Measurements from ENCODE around the gene HIF1A.
"Not testable (repeated sequence)": the region's sequence is repeated elsewhere in the genome, so short reads cannot be mapped to it uniquely, and the experiment has no call there.

The HIF1A gene

DNA sequence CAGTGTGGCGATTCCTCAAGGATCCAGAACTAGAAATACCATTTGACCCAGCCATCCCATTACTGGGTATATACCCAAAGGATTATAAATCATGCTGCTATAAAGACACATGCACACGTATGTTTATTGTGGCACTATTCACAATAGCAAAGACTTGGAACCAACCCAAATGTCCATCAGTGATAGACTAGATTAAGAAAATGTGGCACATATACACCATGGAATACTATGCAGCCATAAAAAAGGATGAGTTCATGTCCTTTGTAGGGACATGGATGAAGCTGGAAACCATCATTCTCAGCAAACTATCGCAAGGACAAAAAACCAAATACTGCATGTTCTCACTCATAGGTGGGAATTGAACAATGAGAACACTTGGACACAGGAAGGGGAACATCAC lies 37.2 kb upstream of the HIF1A start:
- not testable (repeated sequence) for H3K9me3 ChIP-seq (ENCODE audit: low read length); H3K36me3 ChIP-seq (ENCODE audit: insufficient read depth, low read length); H3K27me3 ChIP-seq (ENCODE audit: control insufficient read depth in 1 of 2, insufficient read depth in 2 of 2, low read length in 2 of 2); H3K27ac ChIP-seq (ENCODE audit: low read depth, low read length); H3K4me3 ChIP-seq (ENCODE audit: low read depth in 1 of 2, low read length in 2 of 2); H3K9ac ChIP-seq (ENCODE audit: low read length)
- peaks cover 11% of the 10 kb centered on the region for H3K4me1 ChIP-seq (ENCODE audit: insufficient read depth, low read length)

DNA sequence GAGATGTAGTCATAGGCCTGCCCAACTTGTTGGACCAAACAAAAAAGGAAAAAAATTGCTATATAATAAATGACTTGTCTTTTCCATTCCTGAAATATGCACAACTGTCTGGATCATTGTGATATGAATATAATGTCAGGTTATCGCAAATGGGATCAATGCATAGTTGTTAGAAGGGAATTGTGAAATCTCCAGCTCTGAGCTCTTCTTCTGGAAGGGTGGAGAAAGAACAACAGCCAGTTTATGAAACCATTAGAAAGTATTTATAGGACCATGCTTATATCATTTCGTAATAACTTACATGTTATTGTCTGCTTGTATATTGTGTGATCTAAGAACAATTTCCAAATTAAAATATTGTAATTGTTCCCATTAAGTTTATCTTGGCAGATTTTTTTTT lies 35.7 kb upstream of the HIF1A start:
- no peak overlapping the region for H3K9ac ChIP-seq (ENCODE audit: low read length)
- H3K9me3 ChIP-seq (ENCODE audit: low read length), result no peaks in the 10 kb centered on the region
- no peaks in the 10 kb centered on the region for H3K27me3 ChIP-seq (ENCODE audit: control insufficient read depth in 1 of 2, insufficient read depth in 2 of 2, low read length in 2 of 2)
- peaks cover 4% of the 10 kb centered on the region for H3K4me1 ChIP-seq (ENCODE audit: insufficient read depth, low read length)
- no peak overlapping the region for H3K27ac ChIP-seq (ENCODE audit: low read depth, low read length)
- H3K4me3 ChIP-seq (ENCODE audit: low read depth in 1 of 2, low read length in 2 of 2), result no peak overlapping the region
- H3K36me3 ChIP-seq (ENCODE audit: insufficient read depth, low read length), result no peaks in the 10 kb centered on the region

DNA sequence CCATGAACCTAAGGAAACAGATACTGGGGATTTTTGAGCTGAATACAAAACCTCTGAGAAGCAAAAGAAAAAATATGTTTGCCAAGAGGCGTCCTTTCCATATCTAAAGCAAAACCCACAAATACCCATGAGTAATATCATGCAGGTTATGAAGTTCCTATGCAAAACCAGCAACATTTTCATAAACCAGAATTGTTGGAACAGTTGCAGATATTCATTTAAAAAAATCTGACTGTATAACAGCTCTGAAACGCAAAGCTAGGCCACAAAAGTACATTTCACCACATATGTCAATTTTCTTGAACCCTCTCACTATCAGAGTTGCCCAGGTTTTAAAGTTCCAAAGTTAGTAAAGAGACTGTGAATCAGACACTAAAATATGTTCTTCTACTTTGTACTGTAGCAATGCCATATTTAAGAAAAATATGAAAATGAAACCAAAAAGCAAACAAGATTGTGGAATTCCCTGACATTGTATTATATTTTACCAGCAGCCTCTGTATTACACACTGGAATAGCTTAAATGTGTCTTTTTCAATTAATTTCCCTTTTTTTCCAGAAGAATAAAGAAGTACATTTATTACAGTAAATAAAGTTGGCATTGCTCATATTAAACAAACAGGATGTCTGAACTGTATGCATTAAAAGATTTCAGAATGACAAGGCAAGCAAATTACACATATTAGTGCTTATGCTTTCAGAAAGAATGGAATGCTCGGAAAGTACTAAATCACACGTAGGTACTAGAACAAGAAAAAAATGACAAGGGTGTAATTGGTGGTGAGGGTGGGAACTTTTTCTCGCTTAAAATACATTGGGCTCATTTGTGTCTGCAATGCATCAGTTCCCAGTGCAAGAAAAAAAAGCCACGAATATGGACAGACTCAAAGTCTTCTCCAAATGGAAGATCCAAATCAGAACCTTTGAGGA lies 33.6 kb upstream of the HIF1A start:
- Histone ChIP-seq H3K4me3 (ENCODE audit: low read depth in 1 of 2, low read length in 2 of 2) (no peak overlapping the region), H3K36me3 (ENCODE audit: insufficient read depth, low read length) (no peaks in the 10 kb centered on the region), H3K27me3 (ENCODE audit: control insufficient read depth in 1 of 2, insufficient read depth in 2 of 2, low read length in 2 of 2) (no peaks in the 10 kb centered on the region), H3K9ac (ENCODE audit: low read length) (no peak overlapping the region), H3K4me1 (ENCODE audit: insufficient read depth, low read length) (peaks cover 4% of the 10 kb centered on the region), H3K27ac (ENCODE audit: low read depth, low read length) (no peak overlapping the region), H3K9me3 (ENCODE audit: low read length) (no peaks in the 10 kb centered on the region)

- no peaks in the 10 kb centered on the region for H3K27me3 ChIP-seq (ENCODE audit: control insufficient read depth in 1 of 2, insufficient read depth in 2 of 2, low read length in 2 of 2)
- H3K36me3 ChIP-seq (ENCODE audit: insufficient read depth, low read length), result no peaks in the 10 kb centered on the region
- H3K27ac ChIP-seq (ENCODE audit: low read depth, low read length), result no peak overlapping the region
- H3K9ac ChIP-seq (ENCODE audit: low read length), result no peak overlapping the region
- peaks cover 4% of the 10 kb centered on the region for H3K4me1 ChIP-seq (ENCODE audit: insufficient read depth, low read length)
- no peak overlapping the region for H3K4me3 ChIP-seq (ENCODE audit: low read depth in 1 of 2, low read length in 2 of 2)
- H3K9me3 ChIP-seq (ENCODE audit: low read length), result no peaks in the 10 kb centered on the region
These were observed 32.6 kb upstream of the HIF1A start for GRCh38 chr14:61662437-61663311.

- Histone ChIP-seq H3K9ac (ENCODE audit: low read length) (no peak overlapping the region), H3K27me3 (ENCODE audit: control insufficient read depth in 1 of 2, insufficient read depth in 2 of 2, low read length in 2 of 2) (no peaks in the 10 kb centered on the region), H3K36me3 (ENCODE audit: insufficient read depth, low read length) (no peaks in the 10 kb centered on the region), H3K9me3 (ENCODE audit: low read length) (no peaks in the 10 kb centered on the region), H3K4me3 (ENCODE audit: low read depth in 1 of 2, low read length in 2 of 2) (no peak overlapping the region), H3K4me1 (ENCODE audit: insufficient read depth, low read length) (peaks cover 4% of the 10 kb centered on the region), H3K27ac (ENCODE audit: low read depth, low read length) (no peak overlapping the region)
These were observed 31.9 kb upstream of the HIF1A start for GRCh38 chr14:61663312-61663979.

GRCh38 chr14:61668282-61668681 lies 27.0 kb upstream of the HIF1A start:
- Histone ChIP-seq H3K27me3 (ENCODE audit: control insufficient read depth in 1 of 2, insufficient read depth in 2 of 2, low read length in 2 of 2) (no peaks in the 10 kb centered on the region), H3K9ac (ENCODE audit: low read length) (no peak overlapping the region), H3K4me3 (ENCODE audit: low read depth in 1 of 2, low read length in 2 of 2) (no peak overlapping the region), H3K4me1 (ENCODE audit: insufficient read depth, low read length) (no peaks in the 10 kb centered on the region), H3K27ac (ENCODE audit: low read depth, low read length) (no peak overlapping the region), H3K36me3 (ENCODE audit: insufficient read depth, low read length) (no peaks in the 10 kb centered on the region), H3K9me3 (ENCODE audit: low read length) (no peaks in the 10 kb centered on the region)

- Histone ChIP-seq H3K27me3 (ENCODE audit: control insufficient read depth in 1 of 2, insufficient read depth in 2 of 2, low read length in 2 of 2) (no peaks in the 10 kb centered on the region), H3K4me3 (ENCODE audit: low read depth in 1 of 2, low read length in 2 of 2) (no peak overlapping the region), H3K36me3 (ENCODE audit: insufficient read depth, low read length) (no peaks in the 10 kb centered on the region), H3K4me1 (ENCODE audit: insufficient read depth, low read length) (no peaks in the 10 kb centered on the region), H3K9me3 (ENCODE audit: low read length) (no peaks in the 10 kb centered on the region), H3K27ac (ENCODE audit: low read depth, low read length) (no peak overlapping the region), H3K9ac (ENCODE audit: low read length) (no peak overlapping the region)
These were observed 24.7 kb upstream of the HIF1A start for GRCh38 chr14:61670576-61670975.

- H3K36me3 ChIP-seq (ENCODE audit: insufficient read depth, low read length), result no peaks in the 10 kb centered on the region
- H3K27ac ChIP-seq (ENCODE audit: low read depth, low read length), result no peak overlapping the region
- no peak overlapping the region for H3K4me3 ChIP-seq (ENCODE audit: low read depth in 1 of 2, low read length in 2 of 2)
- no peaks in the 10 kb centered on the region for H3K4me1 ChIP-seq (ENCODE audit: insufficient read depth, low read length)
- no peaks in the 10 kb centered on the region for H3K27me3 ChIP-seq (ENCODE audit: control insufficient read depth in 1 of 2, insufficient read depth in 2 of 2, low read length in 2 of 2)
- no peaks in the 10 kb centered on the region for H3K9me3 ChIP-seq (ENCODE audit: low read length)
- H3K9ac ChIP-seq (ENCODE audit: low read length), result no peak overlapping the region
These were observed 24.2 kb upstream of the HIF1A start for GRCh38 chr14:61671082-61671481.

DNA sequence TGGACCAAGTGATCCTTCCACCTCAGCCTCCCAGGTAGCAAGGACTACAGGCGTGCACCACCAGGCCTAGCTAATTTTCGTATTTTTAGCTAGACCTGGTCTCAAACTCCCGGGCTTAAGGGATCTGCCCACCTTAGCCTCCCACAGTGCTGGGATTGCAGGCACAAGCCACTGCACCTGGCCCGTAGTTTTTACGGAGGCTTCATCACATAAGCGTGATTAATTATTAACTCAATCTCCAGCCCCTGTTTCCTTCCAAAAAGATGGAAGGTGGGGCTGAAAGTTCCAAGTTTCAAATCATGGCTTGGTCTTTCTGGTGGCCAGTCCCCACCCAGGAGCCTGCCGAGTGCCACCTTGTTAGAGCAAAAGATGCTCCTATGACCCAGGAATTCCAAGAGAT lies 22.5 kb upstream of the HIF1A start:
- Histone ChIP-seq H3K27me3 (ENCODE audit: control insufficient read depth in 1 of 2, insufficient read depth in 2 of 2, low read length in 2 of 2) (no peaks in the 10 kb centered on the region), H3K4me1 (ENCODE audit: insufficient read depth, low read length) (no peaks in the 10 kb centered on the region), H3K36me3 (ENCODE audit: insufficient read depth, low read length) (no peaks in the 10 kb centered on the region), H3K9me3 (ENCODE audit: low read length) (no peaks in the 10 kb centered on the region), H3K9ac (ENCODE audit: low read length) (no peak overlapping the region), H3K27ac (ENCODE audit: low read depth, low read length) (no peak overlapping the region), H3K4me3 (ENCODE audit: low read depth in 1 of 2, low read length in 2 of 2) (no peak overlapping the region)

- Histone ChIP-seq H3K27ac (ENCODE audit: low read depth, low read length) (no peak overlapping the region), H3K4me1 (ENCODE audit: insufficient read depth, low read length) (no peaks in the 10 kb centered on the region), H3K9ac (ENCODE audit: low read length) (no peak overlapping the region), H3K4me3 (ENCODE audit: low read depth in 1 of 2, low read length in 2 of 2) (no peak overlapping the region), H3K27me3 (ENCODE audit: control insufficient read depth in 1 of 2, insufficient read depth in 2 of 2, low read length in 2 of 2) (no peaks in the 10 kb centered on the region), H3K9me3 (ENCODE audit: low read length) (no peaks in the 10 kb centered on the region), H3K36me3 (ENCODE audit: insufficient read depth, low read length) (no peaks in the 10 kb centered on the region)
These were observed 22.0 kb upstream of the HIF1A start for GRCh38 chr14:61673305-61673704.

GRCh38 chr14:61675291-61675690 lies 20.0 kb upstream of the HIF1A start:
- H3K9ac ChIP-seq (ENCODE audit: low read length), result no peak overlapping the region
- H3K4me3 ChIP-seq (ENCODE audit: low read depth in 1 of 2, low read length in 2 of 2), result no peak overlapping the region
- H3K27me3 ChIP-seq (ENCODE audit: control insufficient read depth in 1 of 2, insufficient read depth in 2 of 2, low read length in 2 of 2), result no peaks in the 10 kb centered on the region
- no peak overlapping the region for H3K27ac ChIP-seq (ENCODE audit: low read depth, low read length)
- H3K36me3 ChIP-seq (ENCODE audit: insufficient read depth, low read length), result no peaks in the 10 kb centered on the region
- H3K4me1 ChIP-seq (ENCODE audit: insufficient read depth, low read length), result no peaks in the 10 kb centered on the region
- H3K9me3 ChIP-seq (ENCODE audit: low read length), result no peaks in the 10 kb centered on the region
